Mucosa of stomach (tissue), 1 donor: Measurements from ENCODE around the gene CADM2.

Experiments
- H3K27me3 ChIP-seq: one replicate; pipeline ENCODE4 v1.7.0; 2013; ENCODE audit warnings: mild to moderate bottlenecking, low read length; ENCODE audit not compliant: control insufficient read depth, insufficient read depth
- H3K36me3 ChIP-seq: one replicate; pipeline ENCODE4 v1.7.0; 2013; ENCODE audit warnings: low read length; ENCODE audit not compliant: control insufficient read depth, insufficient read depth
- H3K4me1 ChIP-seq: one replicate; pipeline ENCODE4 v1.7.0; 2013; ENCODE audit warnings: mild to moderate bottlenecking, low read length; ENCODE audit not compliant: control insufficient read depth, insufficient read depth
- H3K4me3 ChIP-seq: one replicate; pipeline ENCODE4 v1.7.0; 2013; ENCODE audit warnings: low read length
- H3K9ac ChIP-seq: one replicate; pipeline ENCODE4 v1.7.0; 2013; ENCODE audit warnings: mild to moderate bottlenecking, low read length, moderate library complexity
- H3K9me3 ChIP-seq: one replicate; pipeline ENCODE4 v1.7.0; 2013; ENCODE audit warnings: mild to moderate bottlenecking, low read length, moderate library complexity; ENCODE audit not compliant: control insufficient read depth
- donor health status: Pancreatic carcinoma.

The CADM2 gene

GRCh38 chr3:85303156-85303555 lies 344.4 kb downstream of the CADM2 start:
- Histone ChIP-seq H3K4me1 (no peaks in the 10 kb centered on the region), H3K27me3 (no peaks in the 10 kb centered on the region), H3K9me3 (no peaks in the 10 kb centered on the region), H3K4me3 (no peak overlapping the region), H3K36me3 (no peaks in the 10 kb centered on the region), H3K9ac (no peak overlapping the region)

- Histone ChIP-seq H3K4me3 (no peak overlapping the region), H3K9me3 (no peaks in the 10 kb centered on the region), H3K9ac (no peak overlapping the region), H3K4me1 (no peaks in the 10 kb centered on the region), H3K27me3 (no peaks in the 10 kb centered on the region), H3K36me3 (no peaks in the 10 kb centered on the region)
Measured at GRCh38 chr3:85304360-85304964, 345.7 kb downstream of the CADM2 start.

GRCh38 chr3:85312331-85312730 lies 353.5 kb downstream of the CADM2 start:
- Histone ChIP-seq H3K9me3 (no peaks in the 10 kb centered on the region), H3K4me1 (no peaks in the 10 kb centered on the region), H3K9ac (no peak overlapping the region), H3K36me3 (no peaks in the 10 kb centered on the region), H3K27me3 (no peaks in the 10 kb centered on the region), H3K4me3 (no peak overlapping the region)

- Histone ChIP-seq H3K9me3 (no peaks in the 10 kb centered on the region), H3K4me3 (no peak overlapping the region), H3K9ac (no peak overlapping the region), H3K36me3 (no peaks in the 10 kb centered on the region), H3K4me1 (no peaks in the 10 kb centered on the region), H3K27me3 (no peaks in the 10 kb centered on the region)
Measured at GRCh38 chr3:85313380-85313779, 354.6 kb downstream of the CADM2 start.

- Histone ChIP-seq H3K27me3 (no peaks in the 10 kb centered on the region), H3K9ac (no peak overlapping the region), H3K36me3 (no peaks in the 10 kb centered on the region), H3K9me3 (no peaks in the 10 kb centered on the region), H3K4me1 (no peaks in the 10 kb centered on the region), H3K4me3 (no peak overlapping the region)
Measured at GRCh38 chr3:85316252-85316651, 357.5 kb downstream of the CADM2 start.

GRCh38 chr3:85321892-85322291 lies 363.1 kb downstream of the CADM2 start:
- Histone ChIP-seq H3K27me3 (no peaks in the 10 kb centered on the region), H3K9ac (no peak overlapping the region), H3K4me1 (no peaks in the 10 kb centered on the region), H3K36me3 (no peaks in the 10 kb centered on the region), H3K4me3 (no peak overlapping the region), H3K9me3 (no peaks in the 10 kb centered on the region)

- Histone ChIP-seq H3K9ac (no peak overlapping the region), H3K36me3 (no peaks in the 10 kb centered on the region), H3K27me3 (no peaks in the 10 kb centered on the region), H3K9me3 (no peaks in the 10 kb centered on the region), H3K4me1 (no peaks in the 10 kb centered on the region), H3K4me3 (no peak overlapping the region)
Measured at GRCh38 chr3:85330071-85330470, 371.3 kb downstream of the CADM2 start.

GRCh38 chr3:85337895-85338294 lies 379.1 kb downstream of the CADM2 start:
- no peak overlapping the region for H3K9ac ChIP-seq
- no peaks in the 10 kb centered on the region for H3K27me3 ChIP-seq
- H3K36me3 ChIP-seq: no peaks in the 10 kb centered on the region
- no peaks in the 10 kb centered on the region for H3K9me3 ChIP-seq
- H3K4me3 ChIP-seq: no peak overlapping the region
- no peaks in the 10 kb centered on the region for H3K4me1 ChIP-seq

GRCh38 chr3:85342915-85343314 lies 384.1 kb downstream of the CADM2 start:
- Histone ChIP-seq H3K9ac (no peak overlapping the region), H3K4me3 (no peak overlapping the region), H3K36me3 (no peaks in the 10 kb centered on the region), H3K9me3 (no peaks in the 10 kb centered on the region), H3K4me1 (no peaks in the 10 kb centered on the region), H3K27me3 (no peaks in the 10 kb centered on the region)

GRCh38 chr3:85355572-85355971 lies 396.8 kb downstream of the CADM2 start:
- H3K4me1 ChIP-seq: no peaks in the 10 kb centered on the region
- H3K9ac ChIP-seq: no peak overlapping the region
- H3K27me3 ChIP-seq: no peaks in the 10 kb centered on the region
- H3K4me3 ChIP-seq: no peak overlapping the region
- H3K36me3 ChIP-seq: no peaks in the 10 kb centered on the region
- no peaks in the 10 kb centered on the region for H3K9me3 ChIP-seq

- Histone ChIP-seq H3K9me3 (no peaks in the 10 kb centered on the region), H3K36me3 (no peaks in the 10 kb centered on the region), H3K27me3 (no peaks in the 10 kb centered on the region), H3K4me3 (no peak overlapping the region), H3K9ac (no peak overlapping the region), H3K4me1 (no peaks in the 10 kb centered on the region)
Measured at GRCh38 chr3:85360742-85361387, 402.1 kb downstream of the CADM2 start.

GRCh38 chr3:85364296-85364909 lies 405.6 kb downstream of the CADM2 start:
- Histone ChIP-seq H3K36me3 (no peaks in the 10 kb centered on the region), H3K9me3 (no peaks in the 10 kb centered on the region), H3K4me3 (no peak overlapping the region), H3K9ac (no peak overlapping the region), H3K4me1 (no peaks in the 10 kb centered on the region), H3K27me3 (no peaks in the 10 kb centered on the region)
